PC-9 (cell line): Measurements from ENCODE around the gene MAP2K5. TPM values are rescaled to one million over a fixed set of nuclear protein-coding genes. Genes with fewer than 3 reads are reported as not detected.

Experiments
- BruUV-seq: library from RNA; stranded (reverse); fragments of 400-500 nt; replicated peaks from 2 replicates; lab custom pipeline; 2021; lab: Mats Ljungman, UMichigan
- CTCF ChIA-PET: fragments of 300-600 bp; sonication (Branson Sonifier 250); formaldehyde crosslinking; loops from one replicate; lab custom pipeline; 2022; ENCODE audit warnings: antibody characterized with exemption; lab: Charles Lee
- POLR2A ChIA-PET: fragments of 300-600 bp; sonication (Branson Sonifier 250); formaldehyde crosslinking; loops from one replicate; lab custom pipeline; 2022; ENCODE audit warnings: antibody characterized with exemption; ENCODE audit not compliant: unreplicated experiment; lab: Charles Lee
- DNase-seq, 2 experiments: peaks; one replicate each; pipeline versions ENCODE4 v3.0.0 to v3.0.0-alpha.2; 2015 to 2022; ENCODE audit warnings: mixed read lengths in 1 of 2
- H2AFZ ChIP-seq: fragments of 200-600 bp; sonication (generic); 2 replicates; pipeline ENCODE4 v1.8.1; 2017; ENCODE audit warnings: antibody characterized with exemption
- H3F3A ChIP-seq: fragments of 200-600 bp; sonication (generic); 2 replicates; pipeline ENCODE4 v1.8.1; 2017; ENCODE audit warnings: antibody characterized with exemption, mild to moderate bottlenecking, low read depth; ENCODE audit not compliant: insufficient read depth
- H3K27ac ChIP-seq: fragments of 200-600 bp; sonication (generic); 2 replicates; pipeline ENCODE4 v1.6.1; 2016; ENCODE audit warnings: mixed run types
- H3K27me3 ChIP-seq: fragments of 200-600 bp; sonication (generic); 2 replicates; pipeline ENCODE4 v1.6.1; 2016; ENCODE audit warnings: low read depth, mixed run types; ENCODE audit not compliant: insufficient read depth
- H3K36me3 ChIP-seq: fragments of 200-600 bp; sonication (generic); 2 replicates; pipeline ENCODE4 v1.6.1; 2016; ENCODE audit warnings: low read depth, mixed run types
- H3K4me1 ChIP-seq: fragments of 200-600 bp; sonication (generic); replicated peaks from 2 replicates; pipeline ENCODE4 v1.6.1; 2016; ENCODE audit warnings: mixed run types; ENCODE audit not compliant: insufficient read depth
- H3K4me2 ChIP-seq: fragments of 200-600 bp; sonication (generic); 2 replicates; pipeline ENCODE4 v1.6.1; 2017; ENCODE audit warnings: mixed run types
- H3K4me3 ChIP-seq: fragments of 200-600 bp; sonication (generic); 2 replicates; pipeline ENCODE4 v1.6.1; 2016; ENCODE audit warnings: mixed run types
- H3K79me2 ChIP-seq: fragments of 200-600 bp; sonication (generic); 2 replicates; pipeline ENCODE4 v1.6.1; 2017; ENCODE audit warnings: low read depth, mixed run types
- H3K9me2 ChIP-seq: fragments of 200-600 bp; sonication (generic); 2 replicates; pipeline ENCODE4 v1.8.1; 2017; ENCODE audit warnings: mild to moderate bottlenecking; ENCODE audit not compliant: insufficient read depth
- H3K9me3 ChIP-seq: fragments of 200-600 bp; sonication (generic); 2 replicates; pipeline ENCODE4 v1.8.1; 2016; ENCODE audit warnings: low read depth; ENCODE audit not compliant: insufficient read depth
- H4K20me1 ChIP-seq: fragments of 200-600 bp; sonication (generic); 2 replicates; pipeline ENCODE4 v1.8.1; 2017; ENCODE audit not compliant: insufficient read depth
- CTCF ChIP-seq: fragments of 200-600 bp; sonication (generic); conservative IDR thresholded peaks from 2 replicates; pipeline ENCODE4 v1.6.1; 2017; ENCODE audit warnings: mixed run types, antibody characterized with exemption, mild to moderate bottlenecking, moderate library complexity
- EZH2 ChIP-seq: fragments of 200-600 bp; sonication (generic); IDR thresholded peaks from 2 replicates; pipeline ENCODE4 v1.8.0; 2017; ENCODE audit warnings: antibody characterized with exemption, low read depth
- intact Hi-C: fragments of 100-400 bp; cut with micrococcal nuclease; formaldehyde crosslinking; loops from one replicate; pipeline ENCODE4 v1.10.0; 2022; ENCODE audit not compliant: unreplicated experiment
- total RNA-seq: library from RNA; stranded (reverse); gene quantifications from 2 replicates; pipeline ENCODE4 v1.2.3, GENCODE V29; 2021

Gene MAP2K5
- total RNA-seq, 1 experiment from 2014 or later, result 26.9 TPM

GRCh38 chr15:67753891-67754290, 211.4 kb downstream of the MAP2K5 start:
- ChIA-PET CTCF (no interaction called here), POLR2A (interaction anchor here (0.7 kb wide), 1 partner anchor 17 kb away, joined by 4 read pairs; no protein-coding TSS in a partner anchor)
- H4K20me1 ChIP-seq, result no peaks in the 10 kb centered on the region
- no peaks in the 10 kb centered on the region for H3K9me3 ChIP-seq
- H2AFZ ChIP-seq, result no peak overlapping the region
- no peaks in the 10 kb centered on the region for H3K4me1 ChIP-seq
- H3K9me2 ChIP-seq, result no peaks in the 10 kb centered on the region
- H3K27me3 ChIP-seq, result no peaks in the 10 kb centered on the region
- DNase-seq, result no peak
- H3K79me2 ChIP-seq, result no peaks in the 10 kb centered on the region
- no peak overlapping the region for H3K4me3 ChIP-seq
- H3F3A ChIP-seq, result no peaks in the 10 kb centered on the region
- no peaks in the 10 kb centered on the region for H3K36me3 ChIP-seq
- H3K4me2 ChIP-seq, result no peak overlapping the region
- intact Hi-C loops, result no loop called here
- TF ChIP-seq CTCF (no peak), EZH2 (no peak)
- no TSS peak for BruUV-seq
- no peak overlapping the region for H3K27ac ChIP-seq

GRCh38 chr15:67755264-67755663, 212.8 kb downstream of the MAP2K5 start:
- ChIA-PET CTCF (no interaction called here), POLR2A (interaction anchor here (0.7 kb wide), 1 partner anchor 9 kb away, joined by 8 read pairs; no protein-coding TSS in a partner anchor)
- intact Hi-C loops, result no loop called here

GRCh38 chr15:67755936-67756335, 213.4 kb downstream of the MAP2K5 start:
- Histone ChIP-seq H3K27me3 (no peaks in the 10 kb centered on the region), H3K79me2 (no peaks in the 10 kb centered on the region), H3K4me1 (no peaks in the 10 kb centered on the region), H3K36me3 (no peaks in the 10 kb centered on the region), H3K9me2 (no peaks in the 10 kb centered on the region), H3K9me3 (no peaks in the 10 kb centered on the region), H2AFZ (no peak overlapping the region), H3F3A (no peaks in the 10 kb centered on the region), H4K20me1 (no peaks in the 10 kb centered on the region), H3K27ac (no peak overlapping the region), H3K4me3 (no peak overlapping the region), H3K4me2 (no peak overlapping the region)
- CTCF ChIA-PET, result no interaction called here
- no peak for DNase-seq
- TF ChIP-seq CTCF (no peak), EZH2 (no peak)
- POLR2A ChIA-PET, result no interaction called here
- intact Hi-C loops, result no loop called here
- BruUV-seq, result no TSS peak

More at GRCh38 chr15:67755264-67755663, 212.8 kb downstream of the MAP2K5 start:
- no peaks in the 10 kb centered on the region for H3K36me3 ChIP-seq
- H3K27ac ChIP-seq, result no peak overlapping the region
- H3K4me3 ChIP-seq, result no peak overlapping the region
- no peak for DNase-seq
- no peaks in the 10 kb centered on the region for H3K79me2 ChIP-seq
- H4K20me1 ChIP-seq, result no peaks in the 10 kb centered on the region
- no TSS peak for BruUV-seq
- H3K4me2 ChIP-seq, result no peak overlapping the region
- TF ChIP-seq CTCF (no peak), EZH2 (no peak)
- H3K9me3 ChIP-seq, result no peaks in the 10 kb centered on the region
- no peaks in the 10 kb centered on the region for H3K27me3 ChIP-seq
- H2AFZ ChIP-seq, result no peak overlapping the region
- H3K9me2 ChIP-seq, result no peaks in the 10 kb centered on the region
- no peaks in the 10 kb centered on the region for H3F3A ChIP-seq
- no peaks in the 10 kb centered on the region for H3K4me1 ChIP-seq
